ENCODE data around the gene MEF2D. TPM values are rescaled to one million over a fixed set of nuclear protein-coding genes. Genes with fewer than 3 reads are reported as not detected.

MEF2D gene
- total and polyA plus RNA-seq, 2 experiments from 2014 or later: 23.6 to 34.1 TPM

DNA sequence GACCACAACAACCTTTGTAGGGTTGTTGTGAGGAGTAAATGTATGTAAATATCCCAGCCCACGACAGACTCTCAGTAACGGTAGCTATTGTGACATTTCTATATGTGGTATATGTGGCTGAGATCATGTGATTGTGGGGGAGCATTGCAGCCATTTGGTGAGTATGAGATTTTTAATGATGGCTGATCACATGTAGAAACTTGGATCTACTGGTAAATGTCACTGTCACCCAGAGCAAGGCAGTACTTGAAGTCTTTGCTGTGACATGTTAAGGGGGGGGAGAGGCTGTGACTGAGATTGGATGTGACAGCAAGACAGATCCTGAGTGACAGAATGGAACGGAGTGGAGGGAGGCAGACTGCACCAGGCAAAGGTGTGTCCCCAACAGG is 23.9 kb upstream of the MEF2D start:
- H3K9ac ChIP-seq: no peak overlapping the region
- no peak overlapping the region for H3K4me2 ChIP-seq (ENCODE audit: unreplicated experiment)
- H3K9me3 ChIP-seq (ENCODE audit: low read depth): no peaks in the 10 kb centered on the region
- H2AFZ ChIP-seq: no peak overlapping the region
- no peak for TF ChIP-seq EZH2 (IDR thresholded peaks at IDR 0.05; ENCODE audit: insufficient read depth, poor library complexity, severe bottlenecking)
- no peak for TF ChIP-seq EZH2phosphoT487 (IDR thresholded peaks at IDR 0.05; ENCODE audit: insufficient read depth, low read depth)
- DNase-seq: no peak
- H4K20me1 ChIP-seq (ENCODE audit: insufficient read depth): no peaks in the 10 kb centered on the region
- H3F3A ChIP-seq (ENCODE audit: insufficient read depth): peaks cover 6% of the 10 kb centered on the region; the same call in 1 of the 2 replicates
- WGBS, 2 experiments (ENCODE audit: low coverage in 1 of 2, low lambda C conversion rate in 2 of 2, missing lambda C conversion rate in 2 of 2): 71% methylated on average over 3 of the region's 3 CpGs
- no peaks in the 10 kb centered on the region for H3K4me1 ChIP-seq (ENCODE audit: insufficient read depth)
- no peaks in the 10 kb centered on the region for H3K27me3 ChIP-seq (replicated peaks; ENCODE audit: insufficient read depth)
- no peaks in the 10 kb centered on the region for H3K79me2 ChIP-seq (ENCODE audit: insufficient read depth)
- no peak overlapping the region for H3K27ac ChIP-seq
- in situ Hi-C loops (cut with MboI): no loop called here
- no peaks in the 10 kb centered on the region for H3K9me2 ChIP-seq (ENCODE audit: insufficient read depth)
- no peaks in the 10 kb centered on the region for H3K36me3 ChIP-seq (ENCODE audit: low read depth)
- H3K4me3 ChIP-seq: no peak overlapping the region

DNA sequence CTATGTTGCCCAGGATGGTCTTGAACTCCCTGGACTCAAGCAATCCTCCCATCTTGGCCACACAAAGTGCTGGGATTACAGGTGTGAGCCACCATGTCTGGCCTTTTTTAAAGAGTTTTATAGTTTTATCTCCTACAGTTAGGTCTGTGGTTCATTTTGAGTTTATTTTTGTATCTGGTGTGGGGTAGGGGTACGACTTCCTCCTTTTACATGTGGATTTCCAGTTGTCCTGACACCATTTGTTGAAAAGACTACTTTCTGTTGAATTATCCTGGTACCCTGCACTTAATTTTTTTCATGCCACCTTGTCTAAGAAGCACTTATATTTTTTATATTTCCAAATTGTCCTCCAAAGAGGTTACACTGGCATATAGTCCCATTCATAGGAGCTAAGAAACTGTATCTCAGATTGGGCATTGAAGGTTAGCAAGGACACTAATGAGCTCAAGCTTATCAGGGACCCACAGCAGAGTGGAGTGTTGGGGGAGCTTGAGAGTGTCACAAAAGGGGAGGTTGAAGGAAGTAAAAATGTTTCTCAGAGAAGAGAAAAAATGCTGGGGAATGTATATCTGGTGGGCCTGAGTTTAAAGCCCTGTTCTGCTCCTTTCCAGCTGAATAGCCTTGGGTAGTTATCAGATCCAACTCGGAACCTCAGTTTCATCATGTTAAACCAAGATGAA is 23.4 kb upstream of the MEF2D start:
- Histone ChIP-seq H3K9me3 (ENCODE audit: low read depth) (no peaks in the 10 kb centered on the region), H3K4me1 (ENCODE audit: insufficient read depth) (no peaks in the 10 kb centered on the region), H3K36me3 (ENCODE audit: low read depth) (no peaks in the 10 kb centered on the region), H3K79me2 (ENCODE audit: insufficient read depth) (no peaks in the 10 kb centered on the region), H3K9me2 (ENCODE audit: insufficient read depth) (no peaks in the 10 kb centered on the region), H2AFZ (no peak overlapping the region), H3K27ac (no peak overlapping the region), H4K20me1 (ENCODE audit: insufficient read depth) (no peaks in the 10 kb centered on the region), H3K4me2 (ENCODE audit: unreplicated experiment) (no peak overlapping the region), H3F3A (ENCODE audit: insufficient read depth) (peaks cover 6% of the 10 kb centered on the region; the same call in 1 of the 2 replicates), H3K4me3 (no peak overlapping the region), H3K27me3 (replicated peaks; ENCODE audit: insufficient read depth) (no peaks in the 10 kb centered on the region), H3K9ac (no peak overlapping the region)
- DNase-seq: no peak
- TF ChIP-seq EZH2phosphoT487 (IDR thresholded peaks at IDR 0.05; ENCODE audit: insufficient read depth, low read depth) (no peak), EZH2 (IDR thresholded peaks at IDR 0.05; ENCODE audit: insufficient read depth, poor library complexity, severe bottlenecking) (no peak)
- in situ Hi-C loops (cut with MboI): no loop called here
- 96 to 100% methylated on average over 2 of the region's 2 CpGs for WGBS, 2 experiments (ENCODE audit: low coverage in 1 of 2, low lambda C conversion rate in 2 of 2, missing lambda C conversion rate in 2 of 2)

DNA sequence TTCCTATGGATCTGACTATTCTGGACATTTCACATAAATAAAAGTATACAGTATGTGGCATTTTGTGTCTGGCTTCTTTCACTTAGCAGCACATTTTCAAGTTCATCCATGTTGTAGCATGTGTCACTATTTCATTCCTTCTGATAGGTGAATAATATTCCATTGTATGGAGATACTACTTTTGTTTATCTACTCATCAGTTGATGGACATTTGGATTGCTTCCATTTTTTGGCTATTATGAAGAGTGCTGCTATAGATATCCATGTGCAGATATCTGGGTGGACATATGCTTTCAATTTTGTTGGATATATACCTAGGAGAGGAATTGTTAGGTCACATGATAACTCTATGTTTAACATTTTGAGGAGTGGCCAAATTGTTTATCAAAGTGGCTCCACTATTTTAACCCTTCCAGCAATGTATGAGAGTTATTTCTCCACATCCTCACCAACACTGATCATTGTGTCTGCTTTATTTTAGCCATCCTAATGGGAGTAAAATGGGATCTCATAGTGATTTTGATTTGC is 21.9 kb upstream of the MEF2D start:
- Histone ChIP-seq H3K9me2 (ENCODE audit: insufficient read depth) (no peaks in the 10 kb centered on the region), H3F3A (ENCODE audit: insufficient read depth) (peaks cover 6% of the 10 kb centered on the region; the same call in 1 of the 2 replicates), H3K27me3 (replicated peaks; ENCODE audit: insufficient read depth) (no peaks in the 10 kb centered on the region), H3K4me2 (ENCODE audit: unreplicated experiment) (no peak overlapping the region), H3K27ac (no peak overlapping the region), H3K4me1 (ENCODE audit: insufficient read depth) (no peaks in the 10 kb centered on the region), H3K79me2 (ENCODE audit: insufficient read depth) (no peaks in the 10 kb centered on the region), H3K9ac (no peak overlapping the region), H3K36me3 (ENCODE audit: low read depth) (no peaks in the 10 kb centered on the region), H2AFZ (no peak overlapping the region), H4K20me1 (ENCODE audit: insufficient read depth) (no peaks in the 10 kb centered on the region), H3K9me3 (ENCODE audit: low read depth) (no peaks in the 10 kb centered on the region), H3K4me3 (no peak overlapping the region)
- no peak for DNase-seq
- TF ChIP-seq EZH2 (IDR thresholded peaks at IDR 0.05; ENCODE audit: insufficient read depth, poor library complexity, severe bottlenecking) (no peak), EZH2phosphoT487 (IDR thresholded peaks at IDR 0.05; ENCODE audit: insufficient read depth, low read depth) (no peak)
- in situ Hi-C loops (cut with MboI): no loop called here

DNA sequence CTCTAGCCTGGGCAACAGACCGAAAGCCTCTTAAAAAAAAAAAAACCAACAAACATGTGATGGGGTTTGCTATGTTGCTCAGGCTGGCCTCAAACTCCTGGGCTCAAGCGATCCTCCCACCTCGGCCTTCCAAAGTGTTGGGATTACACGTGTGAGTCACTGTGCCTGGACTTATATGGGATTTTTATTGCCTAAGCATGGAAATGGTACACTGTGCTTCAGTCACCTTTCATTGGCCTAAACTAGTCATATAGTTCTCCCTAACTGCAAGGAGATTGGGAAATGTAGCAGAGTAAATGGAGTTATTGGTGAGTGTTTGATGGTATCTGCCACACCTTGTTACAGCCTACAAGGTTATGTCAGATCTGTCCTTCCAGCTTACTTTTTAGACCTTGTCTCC is 17.2 kb upstream of the MEF2D start:
- Histone ChIP-seq H3K9me3 (ENCODE audit: low read depth) (no peaks in the 10 kb centered on the region), H3K9me2 (ENCODE audit: insufficient read depth) (no peaks in the 10 kb centered on the region), H3K9ac (no peak overlapping the region), H3K79me2 (ENCODE audit: insufficient read depth) (no peaks in the 10 kb centered on the region), H3K4me2 (ENCODE audit: unreplicated experiment) (no peak overlapping the region), H3K27ac (no peak overlapping the region), H3K4me3 (no peak overlapping the region), H3K4me1 (ENCODE audit: insufficient read depth) (no peaks in the 10 kb centered on the region), H3K36me3 (ENCODE audit: low read depth) (no peaks in the 10 kb centered on the region), H3F3A (ENCODE audit: insufficient read depth) (peaks cover 6% of the 10 kb centered on the region; the same call in 1 of the 2 replicates), H4K20me1 (ENCODE audit: insufficient read depth) (no peaks in the 10 kb centered on the region), H3K27me3 (replicated peaks; ENCODE audit: insufficient read depth) (no peaks in the 10 kb centered on the region), H2AFZ (no peak overlapping the region)
- in situ Hi-C loops (cut with MboI): no loop called here
- peak; percentile 23 for DNase-seq
- WGBS, 2 experiments (ENCODE audit: low coverage in 1 of 2, low lambda C conversion rate in 2 of 2, missing lambda C conversion rate in 2 of 2): 68 to 69% methylated on average over 4 of the region's 4 CpGs
- TF ChIP-seq EZH2 (IDR thresholded peaks at IDR 0.05; ENCODE audit: insufficient read depth, poor library complexity, severe bottlenecking): no peak
- TF ChIP-seq EZH2phosphoT487 (IDR thresholded peaks at IDR 0.05; ENCODE audit: insufficient read depth, low read depth): no peak
